NCI-H1417 treated with DMSO at 0.1 percent for 48 hours (cell line): Measurements from ENCODE around the gene GMPR.

Experiments used
- DNase-seq: peaks from one replicate; lab custom pipeline; 2025; lab: John Stamatoyannopoulos, UW

Gene GMPR

GRCh38 chr6:16238057-16238962 lies at the start of gene GMPR:
Gene GMPR, plus strand, starts transcription at chr6:16238587. Its CDS starts 107 bp downstream, at chr6:16238694.
- DNase-seq = no peak

GRCh38 chr6:16190214-16190613 lies 48.2 kb upstream of the GMPR start:
- DNase-seq = no peak

GRCh38 chr6:16196260-16196983 lies 42.0 kb upstream of the GMPR start:
- DNase-seq = no peak

- no peak for DNase-seq
These were observed 41.3 kb upstream of the GMPR start for GRCh38 chr6:16196984-16197546.

GRCh38 chr6:16198061-16198705 lies 40.2 kb upstream of the GMPR start:
- DNase-seq = no peak

GRCh38 chr6:16199804-16200203 lies 38.6 kb upstream of the GMPR start:
- DNase-seq = no peak

GRCh38 chr6:16200321-16200883 lies 38.0 kb upstream of the GMPR start:
- DNase-seq = no peak

GRCh38 chr6:16201706-16202105 lies 36.7 kb upstream of the GMPR start:
- DNase-seq = no peak

- DNase-seq = no peak
These were observed 33.6 kb upstream of the GMPR start for GRCh38 chr6:16204653-16205376.

- no peak for DNase-seq
These were observed 32.8 kb upstream of the GMPR start for GRCh38 chr6:16205377-16206144.

GRCh38 chr6:16206595-16207037 lies 31.8 kb upstream of the GMPR start:
- DNase-seq = peak; percentile 22

GRCh38 chr6:16208989-16209388 lies 29.4 kb upstream of the GMPR start:
- DNase-seq = no peak

- no peak for DNase-seq
These were observed 28.8 kb upstream of the GMPR start for GRCh38 chr6:16209539-16209938.

GRCh38 chr6:16212276-16212675 lies 26.1 kb upstream of the GMPR start:
- no peak for DNase-seq

GRCh38 chr6:16216501-16217155 lies 21.8 kb upstream of the GMPR start:
- no peak for DNase-seq

- DNase-seq = no peak
These were observed 21.1 kb upstream of the GMPR start for GRCh38 chr6:16217156-16217721.

- DNase-seq = no peak
These were observed 15.6 kb upstream of the GMPR start for GRCh38 chr6:16222826-16223225.

- DNase-seq = no peak
These were observed 15.0 kb upstream of the GMPR start for GRCh38 chr6:16223362-16223761.

- no peak for DNase-seq
These were observed 14.0 kb upstream of the GMPR start for GRCh38 chr6:16224409-16224808.
